Upper lobe of left lung (tissue), 6 donors: ENCODE data around the gene PPBP. TPM values are rescaled to one million over a fixed set of nuclear protein-coding genes. Genes with fewer than 3 reads are reported as not detected.
A peak's percentile ranks its signal among the peaks of the same experiment; 100 is the strongest.

Source experiments
- ATAC-seq, 2 donors: fragments of 200-7000 bp; cut with Tn5 transposase; one replicate each; pipeline ENCODE4 v1.9.1; 2022; ENCODE audit warnings: mild to moderate bottlenecking in 2 of 2, moderate library complexity in 2 of 2; ENCODE audit not compliant: low FRiP score in 2 of 2
- DNase-seq, 2 donors: peaks; one replicate each; pipeline ENCODE4 v3.0.0-alpha.2; 2019 to 2020
- H3K27ac ChIP-seq, 4 donors: fragments of 200-600 bp; sonication (generic); one replicate each; pipeline ENCODE4 v1.5.1; 2016 to 2019
- H3K27me3 ChIP-seq, 4 donors: fragments of 200-600 bp; sonication (generic); one replicate each; pipeline ENCODE4 v1.5.1; 2017 to 2019
- H3K36me3 ChIP-seq, 4 donors: fragments of 200-600 bp; sonication (generic); one replicate each; pipeline ENCODE4 v1.5.1; 2016 to 2019
- H3K4me1 ChIP-seq, 4 donors: fragments of 200-600 bp; sonication (generic); one replicate each; pipeline ENCODE4 v1.5.1; 2018 to 2019
- H3K4me3 ChIP-seq, 4 donors: fragments of 200-600 bp; sonication (generic); one replicate each; pipeline ENCODE4 v1.5.1; 2017 to 2019; ENCODE audit warnings: mild to moderate bottlenecking in 2 of 4, moderate library complexity in 1 of 4
- H3K9me3 ChIP-seq, 4 donors: fragments of 200-600 bp; sonication (generic); one replicate each; pipeline ENCODE4 v1.5.1; 2018 to 2019
- EP300 ChIP-seq, 4 donors: sonication (generic); formaldehyde crosslinking; IDR thresholded peaks; one replicate each; pipeline ENCODE4 v1.5.1; 2017; ENCODE audit warnings: antibody characterized with exemption in 4 of 4, control low read depth in 2 of 4
- POLR2A ChIP-seq, 4 donors: fragments of 450-650 bp; IDR thresholded peaks; one replicate each; pipeline ENCODE4 v1.5.1; 2016 to 2017; ENCODE audit warnings: antibody characterized with exemption in 4 of 4, mild to moderate bottlenecking in 2 of 4
- POLR2AphosphoS5 ChIP-seq, 2 donors: sonication (generic); formaldehyde crosslinking; IDR thresholded peaks; one replicate each; pipeline ENCODE4 v1.5.1; 2017; ENCODE audit warnings: antibody characterized with exemption in 2 of 2
- WGBS, 2 donors: methylation state at CpG; one replicate each; pipeline ENCODE4 v1.1.5; 2017 to 2018; 5-methylcytosine and 5-hydroxymethylcytosine counted together
- total RNA-seq, 6 donors: library from RNA; depleted of rRNA in 4 of 6; stranded (reverse); fragments of >200 nt in 4 of 6; gene quantifications; one replicate each; pipeline versions ENCODE4 v1.1.0 to v1.2.1, GENCODE V29; 2016 to 2021
- TF ChIP-seq, protein P1 (sequence below), 6 experiments: fragments of 450-650 bp in 4 of 6; fragments of 200-600 bp in 2 of 6; sonication (generic) in 2 of 6; IDR thresholded peaks; one replicate each; pipeline ENCODE4 v1.5.1; 2016 to 2019; ENCODE audit warnings: antibody characterized with exemption in 6 of 6
- donor health status: DM: no; HTN: no; CAD: no; lungs with moderate emphysema.
- donor health status: DM: no; HTN: yes; CAD: no; lungs with severe emphysema.

The PPBP gene
- total RNA-seq, 6 donors from 2014 or later, result 1.4 to 32.2 (median 6.0) TPM; not detected in 1

DNA sequence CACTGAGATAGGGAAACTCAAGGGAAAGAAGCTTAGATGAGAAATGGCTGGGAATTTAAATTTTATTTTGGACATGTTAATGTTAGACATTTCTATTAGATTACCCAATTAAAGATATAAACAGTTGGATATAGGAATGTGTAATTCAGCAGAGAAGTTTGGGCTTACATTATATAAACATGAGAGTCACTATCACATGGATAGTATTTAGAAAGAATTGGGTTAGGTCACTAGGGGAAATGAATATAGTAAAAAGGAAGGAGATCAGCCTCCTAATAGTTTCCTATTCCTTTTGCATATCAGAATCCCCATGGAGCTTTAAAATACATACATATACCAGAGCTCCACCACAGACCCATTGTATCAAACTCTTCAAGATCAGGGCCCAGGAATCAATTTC, 30.1 kb upstream of the PPBP start:
- Histone ChIP-seq H3K36me3 (no peaks in the 10 kb centered on the region), H3K9me3 (no peaks in the 10 kb centered on the region), H3K27ac (peak overlapping the region in 1 of 4 donors; percentile 32), H3K27me3 (no peaks in the 10 kb centered on the region), H3K4me3 (no peak overlapping the region), H3K4me1 (peaks cover 0 to 5% (median 2%) of the 10 kb centered on the region in 4 donors)
- DNase-seq, result no peak
- TF ChIP-seq POLR2AphosphoS5 (IDR thresholded peaks at IDR 0.05), result no peak
- TF ChIP-seq, protein P1, sequence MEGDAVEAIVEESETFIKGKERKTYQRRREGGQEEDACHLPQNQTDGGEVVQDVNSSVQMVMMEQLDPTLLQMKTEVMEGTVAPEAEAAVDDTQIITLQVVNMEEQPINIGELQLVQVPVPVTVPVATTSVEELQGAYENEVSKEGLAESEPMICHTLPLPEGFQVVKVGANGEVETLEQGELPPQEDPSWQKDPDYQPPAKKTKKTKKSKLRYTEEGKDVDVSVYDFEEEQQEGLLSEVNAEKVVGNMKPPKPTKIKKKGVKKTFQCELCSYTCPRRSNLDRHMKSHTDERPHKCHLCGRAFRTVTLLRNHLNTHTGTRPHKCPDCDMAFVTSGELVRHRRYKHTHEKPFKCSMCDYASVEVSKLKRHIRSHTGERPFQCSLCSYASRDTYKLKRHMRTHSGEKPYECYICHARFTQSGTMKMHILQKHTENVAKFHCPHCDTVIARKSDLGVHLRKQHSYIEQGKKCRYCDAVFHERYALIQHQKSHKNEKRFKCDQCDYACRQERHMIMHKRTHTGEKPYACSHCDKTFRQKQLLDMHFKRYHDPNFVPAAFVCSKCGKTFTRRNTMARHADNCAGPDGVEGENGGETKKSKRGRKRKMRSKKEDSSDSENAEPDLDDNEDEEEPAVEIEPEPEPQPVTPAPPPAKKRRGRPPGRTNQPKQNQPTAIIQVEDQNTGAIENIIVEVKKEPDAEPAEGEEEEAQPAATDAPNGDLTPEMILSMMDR (IDR thresholded peaks at IDR 0.05), result no peak
- peak in 1 of 4 donors; percentile 43 for TF ChIP-seq EP300 (IDR thresholded peaks at IDR 0.05)
- TF ChIP-seq POLR2A (IDR thresholded peaks at IDR 0.05), result no peak
- peak in 1 of 2 donors; percentile 64 for ATAC-seq

DNA sequence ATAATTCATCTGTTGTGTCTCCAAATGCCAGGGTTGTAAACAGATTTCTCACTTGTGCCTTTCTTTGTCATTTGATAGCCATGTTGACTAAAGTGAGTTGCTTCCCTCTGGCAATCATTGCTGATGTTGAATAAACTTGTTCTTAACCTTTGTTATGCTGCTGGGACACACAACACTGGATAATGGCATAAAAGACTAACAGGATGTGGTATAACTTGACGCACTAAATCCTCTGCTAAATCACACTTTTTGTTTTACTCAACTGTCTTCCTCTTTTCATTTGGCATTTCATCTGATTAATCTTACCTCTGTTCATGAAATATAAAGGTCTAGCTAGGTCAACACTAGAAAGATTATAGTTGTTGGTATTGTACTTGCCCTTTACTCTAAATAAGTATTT, 28.1 kb upstream of the PPBP start:
- 31 to 32% methylated on average over 1 of the region's 1 CpG for WGBS, 2 donors
- Histone ChIP-seq H3K9me3 (no peaks in the 10 kb centered on the region), H3K4me1 (peaks cover 0 to 5% (median 2%) of the 10 kb centered on the region in 4 donors), H3K27ac (no peak overlapping the region), H3K4me3 (no peak overlapping the region), H3K36me3 (no peaks in the 10 kb centered on the region), H3K27me3 (no peaks in the 10 kb centered on the region)
- DNase-seq (no peak), ATAC-seq (peak in 1 of 2 donors; percentile 54)
- no peak for TF ChIP-seq POLR2AphosphoS5 (IDR thresholded peaks at IDR 0.05)
- peak in 2 of 4 donors; percentile 54 to 88 for TF ChIP-seq EP300 (IDR thresholded peaks at IDR 0.05)

DNA sequence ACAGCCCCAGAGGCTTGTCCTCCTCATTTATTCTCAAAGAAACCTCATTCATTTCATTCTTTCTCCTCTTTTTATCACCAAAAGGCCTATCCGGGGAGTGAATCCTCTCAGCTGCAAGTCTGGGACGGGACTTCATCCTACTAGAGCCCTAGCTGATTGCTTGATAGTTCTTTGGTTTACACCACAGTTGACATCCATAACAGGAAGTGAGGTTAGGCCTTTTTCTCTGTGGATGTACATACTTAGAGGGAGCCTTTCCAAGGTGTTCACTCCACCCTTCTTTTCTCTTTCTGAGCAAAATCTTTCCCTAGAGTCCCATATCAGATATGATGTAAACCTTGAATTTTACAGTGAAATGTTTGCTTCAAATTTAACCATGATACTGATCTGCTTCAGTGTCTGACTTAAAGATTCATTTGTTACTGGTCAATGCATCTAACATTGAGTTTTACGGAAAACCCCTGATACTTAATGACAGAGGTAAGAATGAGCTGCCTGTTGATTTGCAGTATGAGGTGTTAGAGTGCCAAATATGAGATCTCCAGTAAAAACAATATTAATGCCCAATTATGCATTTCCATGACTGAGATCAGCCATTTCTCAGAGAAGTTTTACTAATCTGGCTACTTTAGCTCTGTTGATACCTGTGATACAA, 27.3 kb upstream of the PPBP start:
- Histone ChIP-seq H3K4me1 (peaks cover 0 to 5% (median 2%) of the 10 kb centered on the region in 4 donors), H3K36me3 (no peaks in the 10 kb centered on the region), H3K27me3 (no peaks in the 10 kb centered on the region), H3K27ac (no peak overlapping the region), H3K9me3 (no peaks in the 10 kb centered on the region), H3K4me3 (no peak overlapping the region)
- DNase-seq (no peak), ATAC-seq (no peak)
- TF ChIP-seq, protein P1 (IDR thresholded peaks at IDR 0.05), result no peak
- WGBS, 2 donors, result 91 to 92% methylated on average over 3 of the region's 3 CpGs

DNA sequence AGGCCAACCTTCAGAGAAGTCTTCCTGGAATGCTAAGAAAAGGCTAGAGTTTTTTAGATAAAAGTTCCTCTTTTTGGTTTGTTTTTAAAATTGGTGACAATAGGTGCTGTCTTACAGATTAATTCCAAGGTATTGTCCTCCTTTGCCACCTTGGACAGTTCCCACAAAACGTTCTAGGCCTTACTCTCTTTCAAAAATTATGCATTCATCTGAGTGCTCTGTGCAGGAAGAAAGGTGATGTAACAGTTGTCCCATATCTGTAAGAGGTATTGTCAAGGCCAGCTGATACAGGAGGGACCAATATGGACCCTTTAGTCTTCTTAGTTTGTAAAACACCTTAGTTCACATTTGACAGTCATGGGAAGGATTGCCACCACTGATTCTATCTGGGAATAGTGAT, 26.3 kb upstream of the PPBP start:
- 31 to 38% methylated on average over 1 of the region's 1 CpG for WGBS, 2 donors
- ATAC-seq, result no peak
- TF ChIP-seq EP300 (IDR thresholded peaks at IDR 0.05), result no peak
- TF ChIP-seq, protein P1 (IDR thresholded peaks at IDR 0.05), result no peak
- TF ChIP-seq POLR2AphosphoS5 (IDR thresholded peaks at IDR 0.05), result no peak
- TF ChIP-seq POLR2A (IDR thresholded peaks at IDR 0.05), result no peak
- Histone ChIP-seq H3K36me3 (no peaks in the 10 kb centered on the region), H3K4me3 (no peak overlapping the region), H3K27ac (no peak overlapping the region), H3K27me3 (no peaks in the 10 kb centered on the region), H3K9me3 (no peaks in the 10 kb centered on the region), H3K4me1 (peaks cover 0 to 5% (median 2%) of the 10 kb centered on the region in 4 donors)
- no peak for DNase-seq

DNA sequence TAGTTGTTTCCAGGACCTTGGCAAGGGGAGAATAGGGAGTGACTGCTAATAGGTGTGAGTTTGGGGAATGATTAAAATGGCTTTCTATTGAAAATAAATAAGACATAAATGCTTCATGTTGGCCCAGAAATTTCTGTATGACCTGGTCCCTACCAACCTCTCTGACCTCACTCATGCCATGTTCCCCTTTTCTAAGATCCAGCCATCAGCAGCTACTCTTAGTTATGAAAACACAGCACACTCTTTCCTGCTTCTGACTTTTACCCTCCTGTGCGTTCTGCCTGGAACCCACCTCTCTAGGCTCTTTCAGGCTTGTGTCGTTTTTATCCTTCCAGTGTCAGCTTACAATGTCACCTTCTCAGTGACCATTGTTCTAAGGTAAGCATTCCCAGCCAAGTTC, 25.3 kb upstream of the PPBP start:
- H3K27ac ChIP-seq, result no peak overlapping the region
- H3K4me3 ChIP-seq, result no peak overlapping the region
- DNase-seq (no peak), ATAC-seq (no peak)
- 53 to 63% methylated on average over 2 of the region's 2 CpGs for WGBS, 2 donors
- H3K36me3 ChIP-seq, result no peaks in the 10 kb centered on the region
- H3K9me3 ChIP-seq, result no peaks in the 10 kb centered on the region
- peaks cover 0 to under 1% (median 0%) of the 10 kb centered on the region in 4 donors for H3K4me1 ChIP-seq
- TF ChIP-seq EP300 (IDR thresholded peaks at IDR 0.05) (no peak), POLR2AphosphoS5 (IDR thresholded peaks at IDR 0.05) (no peak), POLR2A (IDR thresholded peaks at IDR 0.05) (no peak)
- TF ChIP-seq, protein P1 (IDR thresholded peaks at IDR 0.05), result no peak
- H3K27me3 ChIP-seq, result no peaks in the 10 kb centered on the region
